ENCODE measurements around the gene TNF. TPM values are rescaled to one million over a fixed set of nuclear protein-coding genes. Genes with fewer than 3 reads are reported as not detected.

The TNF gene
- total and polyA plus RNA-seq, 2 of the 13 experiments (the other 11 are each of a cell fraction or from before 2014, with no cell fraction given), result not detected

DNA sequence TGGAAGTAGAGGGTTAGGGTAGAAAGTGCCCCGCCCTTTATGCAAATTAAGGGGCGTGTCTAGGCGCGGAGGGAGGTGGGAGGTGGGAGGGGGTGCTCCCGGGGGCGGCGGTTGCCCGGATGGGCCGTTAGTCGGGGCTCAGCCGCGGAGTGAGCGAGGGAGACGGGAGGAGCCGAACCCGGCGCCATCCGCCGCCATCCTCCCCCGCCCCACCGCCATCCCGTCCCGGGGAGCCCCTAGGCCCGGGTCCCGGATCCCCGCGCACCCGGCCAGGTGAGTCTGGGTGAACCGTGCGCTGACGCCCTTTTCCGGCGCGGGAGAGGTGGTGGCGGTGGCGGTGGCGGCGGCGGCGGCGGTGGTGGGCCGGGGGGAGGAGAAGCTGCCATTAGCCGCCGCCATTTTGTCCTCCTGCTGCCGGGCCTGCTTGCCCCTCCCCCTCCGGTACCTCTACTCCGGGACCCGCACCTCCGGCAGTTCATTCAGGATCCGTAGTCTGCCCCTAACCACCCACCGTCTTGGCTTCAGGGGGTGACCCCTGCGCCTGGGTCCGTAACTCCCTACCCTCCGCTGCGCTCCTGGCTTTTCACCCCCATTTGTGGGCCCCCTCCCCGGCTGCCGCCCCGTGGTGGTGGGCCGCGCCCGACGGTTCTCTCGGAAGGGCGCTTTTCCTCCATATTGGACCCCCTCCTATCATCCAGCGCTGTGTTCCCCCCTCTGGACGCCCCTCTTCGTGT, 45.4 kb downstream of the TNF start, which contains the start of gene PRRC2A (continued):
- TF ChIP-seq ZKSCAN5 (CRISPR knock-in tag; IDR thresholded peaks at IDR 0.05) (0 out of 2 replicates have a peak, but pooled peaks have one; percentile 27), HHEX (CRISPR knock-in tag; IDR thresholded peaks at IDR 0.05) (no peak), SMYD3 (CRISPR knock-in tag; IDR thresholded peaks at IDR 0.05) (no peak), SALL1 (CRISPR knock-in tag; IDR thresholded peaks at IDR 0.05) (peak; percentile 76; the same call in 1 of the 2 replicates)
- TF ChIP-seq, protein P1, sequence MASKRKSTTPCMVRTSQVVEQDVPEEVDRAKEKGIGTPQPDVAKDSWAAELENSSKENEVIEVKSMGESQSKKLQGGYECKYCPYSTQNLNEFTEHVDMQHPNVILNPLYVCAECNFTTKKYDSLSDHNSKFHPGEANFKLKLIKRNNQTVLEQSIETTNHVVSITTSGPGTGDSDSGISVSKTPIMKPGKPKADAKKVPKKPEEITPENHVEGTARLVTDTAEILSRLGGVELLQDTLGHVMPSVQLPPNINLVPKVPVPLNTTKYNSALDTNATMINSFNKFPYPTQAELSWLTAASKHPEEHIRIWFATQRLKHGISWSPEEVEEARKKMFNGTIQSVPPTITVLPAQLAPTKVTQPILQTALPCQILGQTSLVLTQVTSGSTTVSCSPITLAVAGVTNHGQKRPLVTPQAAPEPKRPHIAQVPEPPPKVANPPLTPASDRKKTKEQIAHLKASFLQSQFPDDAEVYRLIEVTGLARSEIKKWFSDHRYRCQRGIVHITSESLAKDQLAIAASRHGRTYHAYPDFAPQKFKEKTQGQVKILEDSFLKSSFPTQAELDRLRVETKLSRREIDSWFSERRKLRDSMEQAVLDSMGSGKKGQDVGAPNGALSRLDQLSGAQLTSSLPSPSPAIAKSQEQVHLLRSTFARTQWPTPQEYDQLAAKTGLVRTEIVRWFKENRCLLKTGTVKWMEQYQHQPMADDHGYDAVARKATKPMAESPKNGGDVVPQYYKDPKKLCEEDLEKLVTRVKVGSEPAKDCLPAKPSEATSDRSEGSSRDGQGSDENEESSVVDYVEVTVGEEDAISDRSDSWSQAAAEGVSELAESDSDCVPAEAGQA (IDR thresholded peaks at IDR 0.05; ENCODE audit: low read depth), result peak; percentile 89
- TF ChIP-seq, protein P1 (CRISPR knock-in tag; IDR thresholded peaks at IDR 0.05; ENCODE audit: borderline replicate concordance), result peak; percentile 13; the same call in 1 of the 2 replicates
- TF ChIP-seq, protein P2, sequence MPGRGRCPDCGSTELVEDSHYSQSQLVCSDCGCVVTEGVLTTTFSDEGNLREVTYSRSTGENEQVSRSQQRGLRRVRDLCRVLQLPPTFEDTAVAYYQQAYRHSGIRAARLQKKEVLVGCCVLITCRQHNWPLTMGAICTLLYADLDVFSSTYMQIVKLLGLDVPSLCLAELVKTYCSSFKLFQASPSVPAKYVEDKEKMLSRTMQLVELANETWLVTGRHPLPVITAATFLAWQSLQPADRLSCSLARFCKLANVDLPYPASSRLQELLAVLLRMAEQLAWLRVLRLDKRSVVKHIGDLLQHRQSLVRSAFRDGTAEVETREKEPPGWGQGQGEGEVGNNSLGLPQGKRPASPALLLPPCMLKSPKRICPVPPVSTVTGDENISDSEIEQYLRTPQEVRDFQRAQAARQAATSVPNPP (CRISPR knock-in tag; IDR thresholded peaks at IDR 0.05), result peak; percentile 2; the same call in 1 of the 2 replicates
- TF ChIP-seq, protein P3, sequence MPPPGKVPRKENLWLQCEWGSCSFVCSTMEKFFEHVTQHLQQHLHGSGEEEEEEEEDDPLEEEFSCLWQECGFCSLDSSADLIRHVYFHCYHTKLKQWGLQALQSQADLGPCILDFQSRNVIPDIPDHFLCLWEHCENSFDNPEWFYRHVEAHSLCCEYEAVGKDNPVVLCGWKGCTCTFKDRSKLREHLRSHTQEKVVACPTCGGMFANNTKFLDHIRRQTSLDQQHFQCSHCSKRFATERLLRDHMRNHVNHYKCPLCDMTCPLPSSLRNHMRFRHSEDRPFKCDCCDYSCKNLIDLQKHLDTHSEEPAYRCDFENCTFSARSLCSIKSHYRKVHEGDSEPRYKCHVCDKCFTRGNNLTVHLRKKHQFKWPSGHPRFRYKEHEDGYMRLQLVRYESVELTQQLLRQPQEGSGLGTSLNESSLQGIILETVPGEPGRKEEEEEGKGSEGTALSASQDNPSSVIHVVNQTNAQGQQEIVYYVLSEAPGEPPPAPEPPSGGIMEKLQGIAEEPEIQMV (CRISPR knock-in tag; IDR thresholded peaks at IDR 0.05; ENCODE audit: low read depth), result 0 out of 2 replicates have a peak, but pooled peaks have one; percentile 17
- TF ChIP-seq, protein P4, sequence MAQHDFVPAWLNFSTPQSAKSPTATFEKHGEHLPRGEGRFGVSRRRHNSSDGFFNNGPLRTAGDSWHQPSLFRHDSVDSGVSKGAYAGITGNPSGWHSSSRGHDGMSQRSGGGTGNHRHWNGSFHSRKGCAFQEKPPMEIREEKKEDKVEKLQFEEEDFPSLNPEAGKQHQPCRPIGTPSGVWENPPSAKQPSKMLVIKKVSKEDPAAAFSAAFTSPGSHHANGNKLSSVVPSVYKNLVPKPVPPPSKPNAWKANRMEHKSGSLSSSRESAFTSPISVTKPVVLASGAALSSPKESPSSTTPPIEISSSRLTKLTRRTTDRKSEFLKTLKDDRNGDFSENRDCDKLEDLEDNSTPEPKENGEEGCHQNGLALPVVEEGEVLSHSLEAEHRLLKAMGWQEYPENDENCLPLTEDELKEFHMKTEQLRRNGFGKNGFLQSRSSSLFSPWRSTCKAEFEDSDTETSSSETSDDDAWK (CRISPR knock-in tag; IDR thresholded peaks at IDR 0.05), result no peak
- TF ChIP-seq, protein P5, sequence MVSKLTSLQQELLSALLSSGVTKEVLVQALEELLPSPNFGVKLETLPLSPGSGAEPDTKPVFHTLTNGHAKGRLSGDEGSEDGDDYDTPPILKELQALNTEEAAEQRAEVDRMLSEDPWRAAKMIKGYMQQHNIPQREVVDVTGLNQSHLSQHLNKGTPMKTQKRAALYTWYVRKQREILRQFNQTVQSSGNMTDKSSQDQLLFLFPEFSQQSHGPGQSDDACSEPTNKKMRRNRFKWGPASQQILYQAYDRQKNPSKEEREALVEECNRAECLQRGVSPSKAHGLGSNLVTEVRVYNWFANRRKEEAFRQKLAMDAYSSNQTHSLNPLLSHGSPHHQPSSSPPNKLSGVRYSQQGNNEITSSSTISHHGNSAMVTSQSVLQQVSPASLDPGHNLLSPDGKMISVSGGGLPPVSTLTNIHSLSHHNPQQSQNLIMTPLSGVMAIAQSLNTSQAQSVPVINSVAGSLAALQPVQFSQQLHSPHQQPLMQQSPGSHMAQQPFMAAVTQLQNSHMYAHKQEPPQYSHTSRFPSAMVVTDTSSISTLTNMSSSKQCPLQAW (CRISPR knock-in tag; IDR thresholded peaks at IDR 0.05), result peak; percentile 62
